DND-41 (cell line): ENCODE measurements around the gene MRTFA.
"Not testable (repeated sequence)": the region's sequence is repeated elsewhere in the genome, so short reads cannot be mapped to it uniquely, and the experiment has no call there.

Experiments used
- ATAC-seq: fragments of 200-7000 bp; cut with Tn5 transposase; 3 replicates; pipeline ENCODE4 v1.9.1; 2021; ENCODE audit warnings: low read depth; ENCODE audit not compliant: insufficient read depth
- DNase-seq: peaks from one replicate; pipeline ENCODE4 v3.0.0-alpha.2; 2020
- H2AFZ ChIP-seq: 2 replicates; pipeline ENCODE4 v1.6.0; 2012; ENCODE audit warnings: low read depth, low read length
- H3K27ac ChIP-seq: 2 replicates; pipeline ENCODE4 v1.5.1; 2012; ENCODE audit warnings: low read length, inconsistent platforms
- H3K27me3 ChIP-seq: fragments of 200-600 bp; sonication (generic); 2 replicates; pipeline ENCODE4 v1.6.0; 2012; ENCODE audit warnings: low read length, mild to moderate bottlenecking, inconsistent platforms; ENCODE audit not compliant: insufficient read depth, poor library complexity
- H3K36me3 ChIP-seq: 2 replicates; pipeline ENCODE4 v1.5.1; 2012; ENCODE audit warnings: low read length, inconsistent platforms; ENCODE audit not compliant: insufficient read depth
- H3K4me1 ChIP-seq: 2 replicates; pipeline ENCODE4 v1.5.1; 2012; ENCODE audit warnings: mild to moderate bottlenecking, low read length; ENCODE audit not compliant: insufficient read depth
- H3K4me2 ChIP-seq: 2 replicates; pipeline ENCODE4 v1.6.0; 2012; ENCODE audit warnings: mild to moderate bottlenecking, moderate library complexity, low read length, inconsistent platforms; ENCODE audit not compliant: insufficient read depth
- H3K4me3 ChIP-seq, 2 experiments: fragments of 200-600 bp in 1 of 2; shearing (Covaris generic) in 1 of 2; 2 replicates each; pipeline ENCODE4 v1.5.1; 2012 to 2016; ENCODE audit warnings: inconsistent platforms in 2 of 2, low read length in 2 of 2, mild to moderate bottlenecking in 2 of 2, low read depth in 1 of 2, moderate library complexity in 1 of 2
- H3K79me2 ChIP-seq: 2 replicates; pipeline ENCODE4 v1.6.0; 2012; ENCODE audit warnings: low read length, inconsistent platforms; ENCODE audit not compliant: insufficient read depth
- H3K9ac ChIP-seq: 2 replicates; pipeline ENCODE4 v1.6.0; 2012; ENCODE audit warnings: low read depth, mild to moderate bottlenecking, inconsistent platforms, low read length, moderate library complexity
- H3K9me3 ChIP-seq: 2 replicates; pipeline ENCODE4 v1.5.1; 2012; ENCODE audit warnings: low read length, moderate library complexity, mild to moderate bottlenecking, inconsistent platforms; ENCODE audit not compliant: insufficient read depth, severe bottlenecking
- H4K20me1 ChIP-seq: 2 replicates; pipeline ENCODE4 v1.6.0; 2012; ENCODE audit warnings: low read length; ENCODE audit not compliant: insufficient read depth
- EZH2 ChIP-seq: IDR thresholded peaks from 3 replicates; pipeline ENCODE4 v1.6.1; 2012; ENCODE audit warnings: borderline replicate concordance, low read depth, mild to moderate bottlenecking, moderate library complexity, low read length, inconsistent platforms; ENCODE audit not compliant: severe bottlenecking
- TF ChIP-seq, protein P1 (sequence below): IDR thresholded peaks from 2 replicates; pipeline ENCODE4 v1.5.1; 2012; ENCODE audit warnings: borderline replicate concordance, low read length, moderate library complexity, mild to moderate bottlenecking; ENCODE audit not compliant: poor library complexity, severe bottlenecking; ENCODE audit errors: extremely low read depth

Gene MRTFA

GRCh38 chr22:40542821-40543540, 93.5 kb downstream of the MRTFA start:
- TF ChIP-seq EZH2: no peak
- TF ChIP-seq, protein P1, sequence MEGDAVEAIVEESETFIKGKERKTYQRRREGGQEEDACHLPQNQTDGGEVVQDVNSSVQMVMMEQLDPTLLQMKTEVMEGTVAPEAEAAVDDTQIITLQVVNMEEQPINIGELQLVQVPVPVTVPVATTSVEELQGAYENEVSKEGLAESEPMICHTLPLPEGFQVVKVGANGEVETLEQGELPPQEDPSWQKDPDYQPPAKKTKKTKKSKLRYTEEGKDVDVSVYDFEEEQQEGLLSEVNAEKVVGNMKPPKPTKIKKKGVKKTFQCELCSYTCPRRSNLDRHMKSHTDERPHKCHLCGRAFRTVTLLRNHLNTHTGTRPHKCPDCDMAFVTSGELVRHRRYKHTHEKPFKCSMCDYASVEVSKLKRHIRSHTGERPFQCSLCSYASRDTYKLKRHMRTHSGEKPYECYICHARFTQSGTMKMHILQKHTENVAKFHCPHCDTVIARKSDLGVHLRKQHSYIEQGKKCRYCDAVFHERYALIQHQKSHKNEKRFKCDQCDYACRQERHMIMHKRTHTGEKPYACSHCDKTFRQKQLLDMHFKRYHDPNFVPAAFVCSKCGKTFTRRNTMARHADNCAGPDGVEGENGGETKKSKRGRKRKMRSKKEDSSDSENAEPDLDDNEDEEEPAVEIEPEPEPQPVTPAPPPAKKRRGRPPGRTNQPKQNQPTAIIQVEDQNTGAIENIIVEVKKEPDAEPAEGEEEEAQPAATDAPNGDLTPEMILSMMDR: no peak
- no peak overlapping the region for H3K9ac ChIP-seq
- H3K9me3 ChIP-seq: no peaks in the 10 kb centered on the region
- no peak overlapping the region for H2AFZ ChIP-seq
- H3K27ac ChIP-seq: no peak overlapping the region
- no peak for ATAC-seq
- H3K4me3 ChIP-seq: no peak overlapping the region
- H4K20me1 ChIP-seq: no peaks in the 10 kb centered on the region
- no peak overlapping the region for H3K4me2 ChIP-seq
- DNase-seq: no peak
- H3K4me1 ChIP-seq: peaks cover 21% of the 10 kb centered on the region
- peaks cover 4% of the 10 kb centered on the region; the same call in 1 of the 2 replicates for H3K36me3 ChIP-seq
- H3K27me3 ChIP-seq: no peaks in the 10 kb centered on the region
- peaks cover 15% of the 10 kb centered on the region for H3K79me2 ChIP-seq

- DNase-seq (peak; percentile 58), ATAC-seq (peak; percentile 95)
- no peak overlapping the region for H3K9ac ChIP-seq
- no peaks in the 10 kb centered on the region for H4K20me1 ChIP-seq
- no peak overlapping the region for H3K4me3 ChIP-seq
- H3K27ac ChIP-seq: peak overlapping the region; percentile 42
- peaks cover 21% of the 10 kb centered on the region for H3K4me1 ChIP-seq
- peaks cover 15% of the 10 kb centered on the region for H3K79me2 ChIP-seq
- H3K4me2 ChIP-seq: no peak overlapping the region
- no peaks in the 10 kb centered on the region for H3K36me3 ChIP-seq
- H3K27me3 ChIP-seq: no peaks in the 10 kb centered on the region
- TF ChIP-seq, protein P1: no peak
- TF ChIP-seq EZH2: no peak
- no peak overlapping the region for H2AFZ ChIP-seq
- H3K9me3 ChIP-seq: no peaks in the 10 kb centered on the region
Observed at GRCh38 chr22:40541300-40541699, 95.2 kb downstream of the MRTFA start.

- DNase-seq (no peak), ATAC-seq (no peak)
- peaks cover 28% of the 10 kb centered on the region for H3K4me1 ChIP-seq
Observed at GRCh38 chr22:40540265-40540664, 96.3 kb downstream of the MRTFA start.

DNA sequence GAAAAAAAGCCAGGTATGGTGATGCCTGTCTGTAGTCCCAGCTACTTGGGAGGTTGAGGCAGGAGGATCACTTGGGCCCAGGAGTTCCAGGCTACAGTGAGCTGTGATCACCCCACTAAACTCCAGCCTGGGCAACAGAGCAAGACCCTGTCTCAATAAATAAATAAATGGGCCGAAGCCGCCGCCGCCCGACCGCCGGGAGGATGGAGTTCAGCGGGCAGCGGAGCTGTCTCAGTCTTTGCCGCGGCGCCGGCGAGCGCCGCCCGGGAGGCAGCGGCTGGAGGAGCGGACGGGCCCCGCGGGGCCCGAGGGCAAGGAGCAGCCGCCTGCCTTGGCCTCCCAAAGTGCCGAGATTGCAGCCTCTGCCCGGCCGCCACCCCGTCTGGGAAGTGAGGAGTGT, 100.4 kb downstream of the MRTFA start:
- not testable (repeated sequence) for H3K27ac ChIP-seq, DNase-seq, H3K9ac ChIP-seq, H3K4me3 ChIP-seq, ATAC-seq, H3K4me2 ChIP-seq, H2AFZ ChIP-seq, H4K20me1 ChIP-seq, H3K9me3 ChIP-seq, H3K27me3 ChIP-seq, H3K36me3 ChIP-seq
- Histone ChIP-seq H3K79me2 (peaks cover 34% of the 10 kb centered on the region), H3K4me1 (peaks cover 55% of the 10 kb centered on the region)

More at GRCh38 chr22:40540265-40540664, 96.3 kb downstream of the MRTFA start:
- Histone ChIP-seq H3K79me2 (peaks cover 18% of the 10 kb centered on the region), H4K20me1 (no peaks in the 10 kb centered on the region), H3K27me3 (no peaks in the 10 kb centered on the region), H3K27ac (no peak overlapping the region), H3K9me3 (no peaks in the 10 kb centered on the region), H3K4me3 (no peak overlapping the region), H2AFZ (no peak overlapping the region), H3K36me3 (no peaks in the 10 kb centered on the region), H3K9ac (no peak overlapping the region), H3K4me2 (no peak overlapping the region)
- TF ChIP-seq EZH2: no peak
- TF ChIP-seq, protein P1: no peak
